HG02610 (cell line): ENCODE data around the gene VCY1B.
"Not testable (repeated sequence)": the region's sequence is repeated elsewhere in the genome, so short reads cannot be mapped to it uniquely, and the experiment has no call there.

Source experiments
- ATAC-seq: cut with Tn5 transposase; IDR thresholded peaks from one replicate; pipeline ENCODE4 v1.9.1; 2021; ENCODE audit warnings: mild to moderate bottlenecking, moderate library complexity; ENCODE audit not compliant: unreplicated experiment

Gene VCY1B

DNA sequence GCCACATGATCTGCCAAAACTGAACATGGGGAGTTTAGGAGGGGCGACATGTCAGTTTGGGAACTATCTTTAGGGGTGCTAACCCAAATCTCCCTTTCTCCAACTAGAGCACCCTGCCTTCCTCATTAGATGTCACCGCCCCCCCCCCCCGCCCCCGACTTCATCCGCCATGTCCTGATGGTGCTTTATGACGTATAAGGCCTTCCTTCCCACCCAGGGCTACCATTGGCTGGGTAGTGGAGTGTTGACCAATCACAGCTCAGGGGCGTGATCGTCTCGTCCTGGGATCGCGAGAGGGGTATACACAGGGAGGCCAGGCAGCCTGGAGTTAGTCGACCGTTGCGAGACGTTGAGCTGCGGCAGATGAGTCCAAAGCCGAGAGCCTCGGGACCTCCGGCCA lies at the start of gene VCY1B:
VCY1B (plus strand) TSS at position 301 of the 400 bp plus-strand sequence; CDS start at position 364, 63 bp downstream.
- ATAC-seq = not testable (repeated sequence)

DNA sequence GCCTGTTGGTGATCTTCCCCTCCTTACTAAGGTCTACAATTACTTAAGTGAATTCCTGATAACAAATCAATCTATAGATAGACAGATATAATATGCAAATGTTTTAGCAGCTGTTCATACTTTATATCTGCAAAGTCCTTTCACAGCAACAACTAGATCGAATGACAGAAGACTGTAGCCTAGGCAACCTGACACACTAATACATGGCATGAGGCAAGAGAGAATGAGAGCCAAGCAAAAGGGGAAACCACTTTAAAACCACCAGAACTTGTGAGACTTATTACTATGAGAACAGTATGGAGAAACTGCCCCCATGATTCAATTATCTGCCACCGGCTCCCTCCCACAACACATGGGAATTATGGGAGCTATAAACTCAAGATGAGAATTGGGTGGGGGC lies 44.1 kb upstream of the VCY1B start:
- ATAC-seq = not testable (repeated sequence)

DNA sequence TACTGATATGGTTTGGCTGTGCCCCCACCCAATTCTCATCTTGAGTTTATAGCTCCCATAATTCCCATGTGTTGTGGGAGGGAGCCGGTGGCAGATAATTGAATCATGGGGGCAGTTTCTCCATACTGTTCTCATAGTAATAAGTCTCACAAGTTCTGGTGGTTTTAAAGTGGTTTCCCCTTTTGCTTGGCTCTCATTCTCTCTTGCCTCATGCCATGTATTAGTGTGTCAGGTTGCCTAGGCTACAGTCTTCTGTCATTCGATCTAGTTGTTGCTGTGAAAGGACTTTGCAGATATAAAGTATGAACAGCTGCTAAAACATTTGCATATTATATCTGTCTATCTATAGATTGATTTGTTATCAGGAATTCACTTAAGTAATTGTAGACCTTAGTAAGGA lies 25.6 kb upstream of the VCY1B start:
- not testable (repeated sequence) for ATAC-seq

DNA sequence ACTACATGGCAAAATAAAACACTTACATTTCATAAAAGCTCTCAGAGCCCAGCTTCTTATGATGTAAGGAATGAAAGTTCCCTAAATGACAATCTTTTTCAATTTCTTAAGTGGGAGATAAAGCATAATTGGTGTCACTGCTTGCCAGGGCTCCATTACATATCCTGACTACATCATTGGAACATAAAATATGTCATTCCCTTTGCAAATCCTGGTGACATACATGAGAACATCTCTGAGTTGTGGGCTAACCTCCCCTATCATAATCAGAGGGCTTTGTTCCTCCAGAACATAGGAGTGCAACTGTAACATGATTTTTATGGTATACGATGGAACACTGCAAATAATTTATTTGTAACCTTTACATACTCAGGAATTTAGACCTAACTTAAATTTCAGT lies 29.9 kb downstream of the VCY1B start:
- no peak for ATAC-seq
